ENCODE results near the gene CAPN7. TPM values are rescaled to one million over a fixed set of nuclear protein-coding genes. Genes with fewer than 3 reads are reported as not detected.

Gene CAPN7
- total and polyA plus RNA-seq, 5 experiments from 2014 or later, result 17.8 to 101 (median 33.2) TPM

DNA sequence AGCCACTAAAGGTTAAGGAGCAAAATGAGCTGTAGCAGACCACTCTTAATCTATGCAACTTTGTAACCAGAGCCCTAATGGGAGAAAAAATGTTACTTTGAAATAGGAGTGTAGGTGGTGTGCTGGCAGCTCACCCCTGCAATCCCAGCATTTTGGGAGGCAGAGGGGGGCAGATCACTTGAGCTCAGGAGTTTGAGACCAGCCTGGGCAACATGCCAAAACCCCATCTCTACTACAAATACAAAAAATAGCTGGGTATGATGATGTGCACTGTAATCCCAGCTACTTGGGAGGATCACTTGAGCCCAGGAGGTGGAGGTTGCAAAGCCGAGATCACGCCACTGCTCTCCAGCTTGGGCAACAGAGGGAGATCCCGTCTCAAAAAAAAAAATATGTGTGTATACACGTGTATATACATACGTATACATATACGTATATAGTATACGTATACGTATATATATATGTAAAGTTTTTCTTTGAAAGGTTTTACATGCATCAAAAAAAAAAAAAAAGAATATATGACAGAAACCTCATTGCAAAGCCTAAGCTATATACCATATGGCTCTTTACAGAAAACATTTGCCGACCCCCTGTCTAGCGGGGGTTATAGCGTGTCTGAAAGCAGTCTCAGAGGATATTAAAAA is 15.7 kb downstream of the CAPN7 start:
- POLR2A ChIA-PET, result interaction anchor here (1.2 kb wide), 1 partner anchor 16 kb away, joined by 3 read pairs; the partner anchor contains the start of gene CAPN7
- no peaks in the 10 kb centered on the region for H3K27me3 Mint-ChIP-seq
- DNase-seq, result no peak
- peaks cover 10 to 83% (median 32%) of the 10 kb centered on the region in 3 donors for H3K36me3 Mint-ChIP-seq
- H3K4me1 Mint-ChIP-seq, result peaks cover 10 to 18% (median 14%) of the 10 kb centered on the region in 4 donors
- no peak overlapping the region for H3K27ac Mint-ChIP-seq
- no peak for ATAC-seq
- H3K4me3 Mint-ChIP-seq, result no peak overlapping the region
- no peaks in the 10 kb centered on the region for H3K9me3 Mint-ChIP-seq

DNA sequence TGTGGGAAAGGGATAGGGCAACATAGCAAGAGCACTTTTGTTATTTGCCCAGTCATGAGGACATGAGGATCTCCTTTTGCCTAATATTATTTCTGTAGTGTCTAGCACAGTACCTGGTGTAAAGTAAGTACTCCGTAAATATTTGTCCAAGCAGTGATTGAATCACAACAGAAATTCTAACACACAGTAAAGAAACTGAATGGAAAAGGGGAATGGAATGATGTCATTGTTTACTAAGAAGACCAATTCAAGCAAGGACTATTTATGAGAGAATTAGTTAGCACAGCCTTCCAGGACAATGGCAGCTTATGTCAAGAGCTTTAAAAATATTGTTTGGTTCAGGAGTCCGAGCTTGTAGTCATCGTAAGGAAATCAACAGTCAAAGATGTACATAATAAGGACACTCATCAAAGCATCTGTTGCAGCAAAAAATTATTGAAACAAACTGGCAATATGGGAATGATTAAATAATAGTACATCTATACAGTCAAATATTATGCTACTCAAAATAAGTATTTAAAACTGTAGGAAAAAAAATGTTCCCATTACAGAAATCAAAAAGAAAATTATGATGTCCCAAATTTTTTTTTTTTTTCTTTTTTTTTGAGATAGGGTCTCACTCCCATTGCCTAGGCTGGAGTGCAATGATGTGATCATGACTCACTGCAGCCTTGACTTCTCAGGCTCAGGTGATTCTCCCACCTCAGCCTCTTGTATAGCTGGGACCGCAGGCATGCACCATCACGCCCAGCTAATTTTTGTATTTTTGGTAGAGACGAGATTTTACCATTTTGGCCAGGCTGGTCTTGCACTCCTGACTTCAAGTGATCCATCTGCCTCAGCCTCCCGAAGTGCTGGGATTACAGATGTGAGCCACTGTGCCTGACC is 17.9 kb downstream of the CAPN7 start:
- Mint-ChIP-seq H3K4me1 (peaks cover 2 to 11% (median 6%) of the 10 kb centered on the region in 4 donors), H3K27me3 (no peaks in the 10 kb centered on the region), H3K4me3 (no peak overlapping the region), H3K9me3 (no peaks in the 10 kb centered on the region), H3K27ac (peak overlapping the region in 1 of 10 donors; percentile 24), H3K36me3 (peaks cover 5 to 76% (median 20%) of the 10 kb centered on the region in 3 donors)
- DNase-seq (no peak), ATAC-seq (no peak)
- POLR2A ChIA-PET, result no interaction called here

DNA sequence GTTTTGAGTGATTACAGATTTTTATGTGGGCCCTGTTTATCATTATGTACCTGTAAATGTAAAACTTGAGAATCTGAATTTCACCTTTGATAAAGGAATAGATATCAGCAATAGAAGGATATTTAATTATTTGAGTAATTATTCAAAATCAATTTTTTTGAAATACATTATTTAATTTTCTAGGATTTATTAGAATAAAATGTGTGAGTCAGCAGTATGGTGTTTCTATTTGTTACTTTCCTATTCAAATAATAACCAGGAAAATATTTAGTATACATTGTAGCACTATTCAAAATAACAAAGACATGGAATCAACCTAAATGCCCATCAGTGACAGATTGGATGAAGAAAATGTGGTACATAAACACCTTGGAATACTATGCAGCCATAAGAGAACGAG is 22.1 kb downstream of the CAPN7 start:
- DNase-seq, result no peak
- peaks cover 0 to 2% (median 0%) of the 10 kb centered on the region in 4 donors for H3K4me1 Mint-ChIP-seq
- no peaks in the 10 kb centered on the region for H3K9me3 Mint-ChIP-seq
- no peak overlapping the region for H3K4me3 Mint-ChIP-seq
- POLR2A ChIA-PET, result no interaction called here
- no peaks in the 10 kb centered on the region for H3K27me3 Mint-ChIP-seq
- peaks cover 3 to 78% (median 5%) of the 10 kb centered on the region in 3 donors for H3K36me3 Mint-ChIP-seq
- no peak for ATAC-seq
- peak overlapping the region in 1 of 10 donors; percentile 2 for H3K27ac Mint-ChIP-seq

DNA sequence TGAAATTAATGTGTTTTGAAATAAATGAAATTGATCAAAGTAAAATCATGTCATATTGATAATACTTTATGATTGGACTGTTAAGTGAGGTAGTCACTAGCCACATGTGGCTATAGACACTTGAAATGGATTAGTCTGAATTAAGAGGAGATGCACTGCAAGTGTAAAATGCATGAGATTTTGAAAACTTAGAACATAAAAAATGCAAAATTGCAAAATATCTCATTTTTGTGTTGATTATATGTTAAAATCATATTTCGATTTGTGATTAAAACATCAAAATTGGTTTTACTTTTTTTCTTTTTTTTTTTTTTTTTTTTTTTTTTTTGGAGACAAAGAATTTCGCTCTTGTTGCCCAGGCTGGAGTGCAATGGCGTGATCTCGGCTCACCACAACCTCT is 23.2 kb downstream of the CAPN7 start:
- ATAC-seq (no peak), DNase-seq (no peak)
- POLR2A ChIA-PET, result no interaction called here
- no peak overlapping the region for H3K27ac Mint-ChIP-seq
- H3K27me3 Mint-ChIP-seq, result no peaks in the 10 kb centered on the region
- peaks cover 0 to 2% (median 0%) of the 10 kb centered on the region in 4 donors for H3K4me1 Mint-ChIP-seq
- no peak overlapping the region for H3K4me3 Mint-ChIP-seq
- peaks cover 2 to 77% (median 3%) of the 10 kb centered on the region in 3 donors for H3K36me3 Mint-ChIP-seq
- H3K9me3 Mint-ChIP-seq, result no peaks in the 10 kb centered on the region

DNA sequence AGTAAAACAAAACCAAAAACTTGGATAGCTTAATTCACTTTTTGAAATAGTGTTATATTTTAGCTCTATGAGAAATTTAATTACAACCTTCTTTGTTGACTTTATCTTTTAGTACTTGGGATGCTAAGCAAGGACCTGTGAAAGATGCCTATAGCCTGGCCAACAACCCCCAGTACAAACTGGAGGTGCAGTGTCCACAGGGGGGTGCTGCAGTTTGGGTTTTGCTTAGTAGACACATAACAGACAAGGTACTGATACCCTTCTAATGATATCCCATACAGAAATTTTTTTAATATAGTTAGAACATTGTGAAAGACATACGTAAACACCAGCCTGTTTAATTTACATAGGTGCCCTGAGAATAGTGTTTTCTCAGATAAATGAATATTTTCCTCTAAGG is 35.3 kb downstream of the CAPN7 start:
- DNase-seq (peak in 8 of 10 donors; percentile 6 to 64 (median 26)), ATAC-seq (peak; percentile 56 to 67)
- no peaks in the 10 kb centered on the region for H3K27me3 Mint-ChIP-seq
- H3K27ac Mint-ChIP-seq, result peak overlapping the region in 1 of 10 donors; percentile 65
- POLR2A ChIA-PET, result no interaction called here
- H3K36me3 Mint-ChIP-seq, result peaks cover 4 to 82% (median 9%) of the 10 kb centered on the region in 3 donors
- peaks cover 0 to 9% (median 8%) of the 10 kb centered on the region in 4 donors for H3K4me1 Mint-ChIP-seq
- no peak overlapping the region for H3K4me3 Mint-ChIP-seq
- no peaks in the 10 kb centered on the region for H3K9me3 Mint-ChIP-seq

DNA sequence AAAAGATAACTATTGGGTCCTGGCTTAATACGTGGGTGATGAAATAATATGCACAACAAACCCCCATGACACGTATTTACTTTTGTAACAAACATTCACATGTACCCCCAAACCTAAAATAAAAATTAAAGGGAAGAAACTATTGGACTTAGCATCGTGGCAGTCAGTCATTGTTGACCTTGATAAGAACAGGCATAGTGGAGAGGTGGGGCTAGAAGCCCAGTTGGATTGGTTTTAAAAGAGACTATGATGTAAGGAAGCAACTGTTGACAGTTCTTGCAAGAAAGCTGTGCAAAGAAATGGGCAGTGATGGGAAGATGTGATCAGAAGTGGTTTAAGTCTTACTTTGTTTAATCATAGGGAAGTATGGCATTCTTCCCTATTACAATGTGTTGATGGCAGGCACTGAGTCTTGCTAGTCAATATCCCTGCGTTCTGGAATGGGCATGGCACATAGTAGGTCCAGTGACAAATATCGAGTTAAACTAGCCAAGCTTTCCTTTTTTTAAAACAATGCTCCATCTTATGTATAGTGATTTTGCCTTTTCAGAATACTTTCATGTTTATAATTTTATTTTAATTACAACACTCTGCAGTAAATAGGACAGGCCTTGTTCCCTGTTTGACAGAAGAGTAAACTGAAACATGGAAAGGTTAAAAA is 37.9 kb downstream of the CAPN7 start:
- DNase-seq (no peak), ATAC-seq (no peak)
- Mint-ChIP-seq H3K36me3 (peaks cover 7 to 84% (median 16%) of the 10 kb centered on the region in 3 donors), H3K4me3 (no peak overlapping the region), H3K27me3 (no peaks in the 10 kb centered on the region), H3K27ac (peak overlapping the region in 7 of 10 donors; percentile 7 to 87 (median 51)), H3K9me3 (no peaks in the 10 kb centered on the region), H3K4me1 (peaks cover 0 to 9% (median 8%) of the 10 kb centered on the region in 4 donors)
- POLR2A ChIA-PET, result no interaction called here

DNA sequence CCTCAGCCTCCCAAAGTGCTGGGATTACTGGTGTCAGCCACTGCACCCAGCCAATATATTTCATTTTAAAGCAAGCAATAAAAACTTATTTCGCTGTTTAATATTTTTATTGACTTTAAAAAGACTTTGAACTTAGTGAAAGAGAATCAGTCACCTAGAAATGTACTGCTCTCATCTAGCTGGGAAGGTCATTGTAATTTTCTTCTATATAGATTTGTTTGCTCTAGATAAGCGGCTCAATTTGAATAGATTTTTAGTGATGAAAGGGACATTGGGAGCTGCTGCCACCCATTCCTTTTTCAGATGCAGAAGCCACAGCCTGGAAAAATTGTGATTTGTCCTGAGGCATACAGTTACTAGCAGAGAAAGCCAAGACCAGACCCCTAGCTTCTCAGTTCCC is 40.1 kb downstream of the CAPN7 start:
- Mint-ChIP-seq H3K27ac (peak overlapping the region in 4 of 10 donors; percentile 30 to 70 (median 36)), H3K36me3 (peaks cover 11 to 84% (median 17%) of the 10 kb centered on the region in 3 donors), H3K4me1 (peaks cover 0 to 9% (median 8%) of the 10 kb centered on the region in 4 donors), H3K4me3 (no peak overlapping the region), H3K9me3 (no peaks in the 10 kb centered on the region), H3K27me3 (no peaks in the 10 kb centered on the region)
- DNase-seq (no peak), ATAC-seq (no peak)
- POLR2A ChIA-PET, result no interaction called here

DNA sequence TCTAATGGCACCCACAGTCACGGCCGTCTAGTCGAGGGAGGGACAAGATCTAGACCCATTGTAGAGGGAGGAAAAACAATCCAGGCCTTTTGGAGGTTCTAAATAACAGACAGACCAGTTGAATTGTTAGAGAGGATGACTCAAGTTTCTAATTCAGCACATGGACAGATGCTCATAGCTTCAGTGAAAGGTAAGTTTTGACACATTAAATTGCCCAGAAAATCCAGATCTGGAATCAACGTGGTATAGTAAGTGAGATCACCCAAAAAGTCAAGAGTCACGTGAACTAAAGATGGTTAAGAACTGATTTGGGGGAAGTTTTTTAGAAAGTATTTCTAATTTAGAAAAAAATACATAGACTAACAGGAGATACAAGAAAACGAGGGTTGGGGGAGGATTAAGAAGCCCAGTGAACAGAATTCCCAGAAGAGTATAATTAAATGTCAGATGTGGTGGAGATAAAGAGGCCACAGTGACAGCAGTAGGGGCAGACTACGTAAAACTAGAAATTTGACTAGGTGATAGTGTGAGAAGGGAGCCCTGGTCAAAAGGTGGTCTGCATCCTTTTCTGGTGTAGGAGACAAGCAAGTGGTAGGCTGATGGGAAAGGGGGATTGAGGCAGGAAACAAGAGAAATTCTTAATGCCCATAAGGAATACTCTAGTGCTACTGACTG is 47.1 kb downstream of the CAPN7 start:
- peaks cover 4 to 85% (median 6%) of the 10 kb centered on the region in 3 donors for H3K36me3 Mint-ChIP-seq
- H3K4me1 Mint-ChIP-seq, result peaks cover 0 to 7% (median 2%) of the 10 kb centered on the region in 4 donors
- no peaks in the 10 kb centered on the region for H3K9me3 Mint-ChIP-seq
- H3K27me3 Mint-ChIP-seq, result no peaks in the 10 kb centered on the region
- POLR2A ChIA-PET, result no interaction called here
- no peak overlapping the region for H3K4me3 Mint-ChIP-seq
- DNase-seq (no peak), ATAC-seq (no peak)
- H3K27ac Mint-ChIP-seq, result peak overlapping the region; percentile 10 to 78 (median 65)

DNA sequence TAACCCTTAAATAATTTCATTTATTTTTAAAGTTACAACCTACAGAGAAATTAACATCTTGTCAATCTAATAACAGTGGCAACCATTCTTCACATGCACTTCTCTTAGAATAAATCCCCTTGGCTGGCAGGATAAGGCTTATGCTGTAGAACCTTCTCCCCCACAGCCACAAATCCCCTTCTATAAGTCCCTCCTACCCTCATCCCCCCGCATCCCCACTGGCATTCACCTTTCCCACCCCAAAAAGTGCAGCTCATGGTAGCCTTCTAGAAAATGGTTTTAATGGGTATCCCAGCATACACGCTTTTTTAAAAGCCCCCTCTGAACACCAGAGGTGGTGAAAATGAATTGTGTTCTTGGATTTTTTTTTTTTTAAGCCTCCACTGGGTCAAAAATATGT is 49.2 kb downstream of the CAPN7 start:
- H3K36me3 Mint-ChIP-seq, result peaks cover 4 to 89% (median 6%) of the 10 kb centered on the region in 3 donors
- DNase-seq (no peak), ATAC-seq (no peak)
- no peaks in the 10 kb centered on the region for H3K27me3 Mint-ChIP-seq
- POLR2A ChIA-PET, result no interaction called here
- H3K27ac Mint-ChIP-seq, result peak overlapping the region in 8 of 10 donors; percentile 34 to 68 (median 48)
- peaks cover 0 to 9% (median 4%) of the 10 kb centered on the region in 4 donors for H3K4me1 Mint-ChIP-seq
- no peak overlapping the region for H3K4me3 Mint-ChIP-seq
- H3K9me3 Mint-ChIP-seq, result no peaks in the 10 kb centered on the region

DNA sequence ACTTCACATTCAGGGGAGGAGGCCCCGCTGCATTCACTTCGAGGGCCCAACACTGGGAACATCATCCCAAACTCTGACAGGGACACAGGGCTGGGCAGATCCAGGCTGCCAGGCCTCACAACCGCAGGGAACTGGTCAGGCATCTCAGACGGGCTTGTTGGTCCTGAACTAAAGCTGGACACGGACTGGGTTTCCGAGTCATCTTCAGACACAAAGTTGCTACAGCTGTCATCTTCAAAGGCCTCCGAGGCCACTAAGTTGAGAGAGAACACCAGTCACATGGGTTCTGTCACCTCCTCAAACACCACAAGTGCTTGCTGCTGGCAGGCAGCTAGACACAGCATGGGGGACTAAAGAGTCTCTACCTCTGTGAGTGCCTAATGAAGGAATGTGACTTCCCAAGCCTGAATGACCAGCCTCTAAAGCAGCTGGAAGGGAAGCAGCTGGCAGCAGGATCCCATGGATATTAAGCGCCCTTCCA is 50.9 kb downstream of the CAPN7 start:
- POLR2A ChIA-PET, result interaction anchor here (0.6 kb wide), 1 partner anchor 9 kb away, joined by 6 read pairs; no protein-coding TSS in a partner anchor
- no peak overlapping the region for H3K4me3 Mint-ChIP-seq

DNA sequence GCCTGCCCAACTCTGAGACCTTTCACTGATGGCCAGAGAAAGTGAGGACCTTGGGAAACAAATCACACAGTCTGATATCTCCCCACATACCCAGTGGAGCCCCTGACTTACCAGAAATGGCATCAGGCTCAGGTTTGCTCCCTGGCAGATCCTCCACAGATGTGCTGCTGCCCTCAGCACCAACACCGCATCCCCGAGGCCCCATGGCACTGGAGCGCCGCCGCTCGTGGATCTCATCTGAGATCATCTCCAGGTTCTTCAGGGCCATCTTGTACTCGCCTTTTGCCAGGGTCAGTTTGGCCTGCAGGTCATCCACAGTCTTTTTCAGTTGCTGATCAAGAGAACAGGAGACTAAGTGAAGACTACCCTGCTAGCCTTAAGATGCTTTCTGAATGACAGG is 52.7 kb downstream of the CAPN7 start:
- Mint-ChIP-seq H3K4me3 (no peak overlapping the region), H3K4me1 (peaks cover 6 to 15% (median 8%) of the 10 kb centered on the region in 4 donors), H3K27ac (peak overlapping the region in 9 of 10 donors; percentile 1 to 81 (median 37)), H3K27me3 (no peaks in the 10 kb centered on the region), H3K9me3 (no peaks in the 10 kb centered on the region), H3K36me3 (peaks cover 0 to 69% (median 2%) of the 10 kb centered on the region in 3 donors)
- no peak for ATAC-seq
- POLR2A ChIA-PET, result no interaction called here
- DNase-seq, result no peak

More for the DNA sequence above, 50.9 kb downstream of the CAPN7 start:
- peaks cover 0 to 88% (median 4%) of the 10 kb centered on the region in 3 donors for H3K36me3 Mint-ChIP-seq
- no peaks in the 10 kb centered on the region for H3K9me3 Mint-ChIP-seq
- no peaks in the 10 kb centered on the region for H3K27me3 Mint-ChIP-seq
- ATAC-seq, result peak; percentile 30 to 36
- DNase-seq, result no peak
- peaks cover 0 to 15% (median 7%) of the 10 kb centered on the region in 4 donors for H3K4me1 Mint-ChIP-seq
- H3K27ac Mint-ChIP-seq, result peak overlapping the region in 8 of 10 donors; percentile 42 to 81 (median 68)

DNA sequence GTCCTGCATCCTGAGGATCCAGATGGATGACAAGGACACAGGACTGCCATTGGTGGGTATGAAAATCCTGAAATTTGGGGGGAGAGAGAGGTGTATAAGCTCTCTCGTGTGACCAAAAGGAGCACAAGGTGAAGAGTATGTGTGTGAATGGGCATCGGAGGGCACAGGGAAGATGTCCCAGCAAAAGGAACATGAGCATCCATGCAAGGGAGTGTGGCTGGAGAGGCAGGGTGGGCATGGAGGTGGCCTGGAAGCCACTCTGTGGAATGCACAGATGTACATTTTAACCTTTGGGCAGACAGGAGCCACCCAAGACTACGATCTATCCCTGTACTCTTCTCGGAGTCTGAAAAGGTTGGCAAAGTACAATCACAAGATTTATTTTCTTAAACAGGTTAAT is 54.5 kb downstream of the CAPN7 start:
- Mint-ChIP-seq H3K27ac (peak overlapping the region; percentile 3 to 87 (median 72)), H3K9me3 (no peaks in the 10 kb centered on the region), H3K36me3 (peaks cover 0 to 58% (median 2%) of the 10 kb centered on the region in 3 donors), H3K27me3 (no peaks in the 10 kb centered on the region), H3K4me3 (no peak overlapping the region), H3K4me1 (peaks cover 9 to 23% (median 22%) of the 10 kb centered on the region in 4 donors)
- DNase-seq (no peak), ATAC-seq (no peak)
- POLR2A ChIA-PET, result no interaction called here
